ENCODE results near the gene UBXN4. TPM values are rescaled to one million over a fixed set of nuclear protein-coding genes. Genes with fewer than 3 reads are reported as not detected.

Gene UBXN4
- total and polyA plus RNA-seq, 2 of the 4 experiments (the other 2 are of a cell fraction) = 48.1 to 49.1 TPM

DNA sequence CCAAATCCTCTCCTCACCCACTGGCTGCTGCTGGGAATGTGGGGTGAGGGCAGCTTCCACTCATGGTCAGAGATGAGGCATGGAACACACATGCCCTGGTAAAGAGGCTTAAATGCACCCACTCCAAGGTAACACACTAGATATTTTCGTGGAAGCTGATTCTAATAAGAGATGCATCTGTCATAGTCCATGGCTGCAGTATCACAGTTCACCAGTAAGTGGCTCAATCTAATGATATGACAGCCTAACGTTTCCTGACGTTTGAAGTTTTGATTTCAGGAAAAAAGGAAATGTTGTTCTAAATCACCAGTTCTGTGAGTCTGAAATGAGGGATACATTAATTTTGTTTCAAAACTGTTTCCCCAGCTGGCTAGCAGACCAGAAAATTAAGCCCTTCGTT is 57.1 kb downstream of the UBXN4 start:
- Histone ChIP-seq H2BK15ac (ENCODE audit: low read depth, low read length) (no peak overlapping the region), H3K4me1 (ENCODE audit: control insufficient read depth, insufficient read depth, low read length) (no peaks in the 10 kb centered on the region), H4K5ac (ENCODE audit: low read depth, low read length) (no peak overlapping the region), H2AK9ac (replicated peaks; ENCODE audit: low read depth, low read length, poor library complexity) (no peak overlapping the region), H3K4ac (ENCODE audit: low read depth, low read length) (no peak overlapping the region), H4K20me1 (ENCODE audit: insufficient read depth, low read length) (no peaks in the 10 kb centered on the region), H3K79me1 (ENCODE audit: low read depth in 1 of 2, low read length in 2 of 2) (no peaks in the 10 kb centered on the region), H3K18ac (ENCODE audit: low read depth, low read length) (no peak overlapping the region), H3K9me3 (ENCODE audit: control insufficient read depth, insufficient read depth, low read length) (peaks cover 3% of the 10 kb centered on the region; the same call in 1 of the 2 replicates), H3K9ac (ENCODE audit: low read depth, low read length) (no peak overlapping the region), H2BK5ac (ENCODE audit: low read depth, low read length, poor library complexity, severe bottlenecking) (no peak overlapping the region), H3K56ac (ENCODE audit: extremely low read depth, insufficient read depth, low read length) (no peak overlapping the region), H3K23ac (ENCODE audit: low read depth, low read length) (no peak overlapping the region), H3K36me3 (ENCODE audit: control insufficient read depth, insufficient read depth, low read length) (no peaks in the 10 kb centered on the region), H2BK20ac (ENCODE audit: low read depth, low read length) (no peak overlapping the region), H3K4me2 (ENCODE audit: low read depth, low read length) (no peak overlapping the region), H3K9me1 (ENCODE audit: insufficient read depth, low read length) (no peaks in the 10 kb centered on the region), H2AK5ac (ENCODE audit: low read depth, low read length) (no peak overlapping the region), H3K27ac (ENCODE audit: insufficient read depth, low read length) (no peak overlapping the region), H2BK120ac (ENCODE audit: low read depth, low read length) (no peak overlapping the region), H2AFZ (replicated peaks; ENCODE audit: low read length, poor library complexity) (peak overlapping the region; percentile 13), H4K8ac (ENCODE audit: low read depth in 2 of 2, low read length in 2 of 2) (no peak overlapping the region), H3K27me3 (ENCODE audit: control insufficient read depth, insufficient read depth, low read length) (no peaks in the 10 kb centered on the region), H3K14ac (replicated peaks; ENCODE audit: low read depth, low read length) (no peak overlapping the region), H3K4me3 (ENCODE audit: insufficient read depth, low read depth, low read length) (no peak overlapping the region), H4K91ac (ENCODE audit: insufficient read depth, low read depth, low read length) (no peak overlapping the region)
- intact Hi-C loops (cut with micrococcal nuclease) = loop anchor here (5.0 kb wide), 1 partner anchor 811 kb away; no protein-coding TSS in a partner anchor
- WGBS, 2 experiments (ENCODE audit: extremely low coverage in 2 of 2, insufficient read length in 1 of 2) = 67% methylated on average over 1 of the region's 4 CpGs; no CpG with 5 or more reads in 1 of the 2 experiments
- CTCF ChIA-PET = interaction anchor here (1.0 to 1.8 kb wide), 4 partner anchors 7 to 810 kb away, joined by 3 to 7 read pairs (median 4); no protein-coding TSS in a partner anchor
- in situ Hi-C loops (cut with MboI; ENCODE audit: low sequenced_read_pairs) = no loop called here
- DNase-seq (no peak), ATAC-seq (ENCODE audit: low read depth) (no peak)
- TF ChIP-seq SMC3 (IDR thresholded peaks at IDR 0.05; ENCODE audit: low read depth, low read length) = no peak
- TF ChIP-seq, protein P1, sequence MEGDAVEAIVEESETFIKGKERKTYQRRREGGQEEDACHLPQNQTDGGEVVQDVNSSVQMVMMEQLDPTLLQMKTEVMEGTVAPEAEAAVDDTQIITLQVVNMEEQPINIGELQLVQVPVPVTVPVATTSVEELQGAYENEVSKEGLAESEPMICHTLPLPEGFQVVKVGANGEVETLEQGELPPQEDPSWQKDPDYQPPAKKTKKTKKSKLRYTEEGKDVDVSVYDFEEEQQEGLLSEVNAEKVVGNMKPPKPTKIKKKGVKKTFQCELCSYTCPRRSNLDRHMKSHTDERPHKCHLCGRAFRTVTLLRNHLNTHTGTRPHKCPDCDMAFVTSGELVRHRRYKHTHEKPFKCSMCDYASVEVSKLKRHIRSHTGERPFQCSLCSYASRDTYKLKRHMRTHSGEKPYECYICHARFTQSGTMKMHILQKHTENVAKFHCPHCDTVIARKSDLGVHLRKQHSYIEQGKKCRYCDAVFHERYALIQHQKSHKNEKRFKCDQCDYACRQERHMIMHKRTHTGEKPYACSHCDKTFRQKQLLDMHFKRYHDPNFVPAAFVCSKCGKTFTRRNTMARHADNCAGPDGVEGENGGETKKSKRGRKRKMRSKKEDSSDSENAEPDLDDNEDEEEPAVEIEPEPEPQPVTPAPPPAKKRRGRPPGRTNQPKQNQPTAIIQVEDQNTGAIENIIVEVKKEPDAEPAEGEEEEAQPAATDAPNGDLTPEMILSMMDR (conservative IDR thresholded peaks at IDR 0.05; ENCODE audit: low read depth, low read length) = 0 out of 2 replicates have a peak, but pooled peaks have one; percentile 23
- POLR2A ChIA-PET (ENCODE audit: unreplicated experiment) = no interaction called here
- no TSS peak for BruUV-seq (replicated peaks)
- dilution Hi-C loops (cut with HindIII; ENCODE audit: low sequenced_read_pairs, unreplicated experiment) = no loop called here

Data from IMR-90 (cell line).